ENCODE measurements around the gene SMIM1.

- TF ChIP-seq CTCF (IDR thresholded peaks at IDR 0.05): no peak
- TF ChIP-seq POLR2A (IDR thresholded peaks at IDR 0.05): no peak
- TF ChIP-seq EP300 (IDR thresholded peaks at IDR 0.05): no peak
Observed at GRCh38 chr1:3811595-3811911, 39.0 kb downstream of the SMIM1 start.

Data from tibial nerve (tissue), 4 donors.